Measurements from ENCODE around the gene P2RY4. TPM values are rescaled to one million over a fixed set of nuclear protein-coding genes. Genes with fewer than 3 reads are reported as not detected.

Gene P2RY4
- total and polyA plus RNA-seq, 2 of the 8 experiments (the other 6 are each of a cell fraction or from before 2014, with no cell fraction given) = 0.38 TPM; not detected in 1

DNA sequence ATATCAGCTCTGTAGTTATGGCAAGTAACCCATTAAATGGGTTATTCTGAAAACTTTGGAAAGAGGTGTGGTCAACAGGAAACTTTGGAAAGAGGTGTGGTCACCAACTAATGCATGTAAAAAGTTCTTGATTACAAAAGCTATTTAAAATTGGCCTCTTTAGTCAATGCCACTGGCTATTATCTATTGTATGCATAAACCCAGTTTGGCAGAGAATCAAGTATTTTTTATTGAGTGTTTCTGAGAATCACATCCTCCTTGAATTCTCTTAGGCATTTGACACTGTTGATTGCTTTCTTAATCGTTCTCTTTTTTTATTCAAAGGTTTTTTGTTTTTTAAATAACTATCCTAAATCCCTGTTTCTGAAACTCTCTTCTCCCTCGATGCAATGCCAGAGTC lies 7.5 kb downstream of the P2RY4 start:
- H2BK120ac ChIP-seq (replicated peaks; ENCODE audit: low read depth, low read length) = no peak overlapping the region
- ChIA-PET POLR2A (ENCODE audit: partially characterized antibody) (no interaction called here), CTCF (ENCODE audit: partially characterized antibody) (interaction anchor here (2.4 kb wide), 1 partner anchor 10 kb away, joined by 9 read pairs; no protein-coding TSS in a partner anchor)
- no peaks in the 10 kb centered on the region for H4K20me1 ChIP-seq (replicated peaks in 1 of 2; ENCODE audit: control insufficient read depth in 1 of 2, insufficient read depth in 2 of 2, low read length in 2 of 2)
- H3K79me1 ChIP-seq (ENCODE audit: low read depth, low read length) = no peaks in the 10 kb centered on the region
- H3K18ac ChIP-seq (ENCODE audit: extremely low read depth, low read length) = no peak overlapping the region
- no peak overlapping the region for H3K9ac ChIP-seq (replicated peaks in 1 of 4; ENCODE audit: extremely low read depth in 1 of 4, low read depth in 3 of 4, low read length in 3 of 4)
- H4K5ac ChIP-seq (ENCODE audit: insufficient read length, low read depth, low read length) = no peak overlapping the region
- WGBS, 2 experiments (ENCODE audit: extremely low coverage in 1 of 2, insufficient coverage in 1 of 2, insufficient read length in 1 of 2, insufficient replicate concordance in 2 of 2, low coverage in 1 of 2, low lambda C conversion rate in 2 of 2, missing lambda C conversion rate in 1 of 2) = 72% methylated on average over 2 of the region's 2 CpGs; no CpG with 5 or more reads in 1 of the 2 experiments
- H3K79me2 ChIP-seq (ENCODE audit: control insufficient read depth in 1 of 2, insufficient read depth in 2 of 2, low read length in 2 of 2) = no peaks in the 10 kb centered on the region
- no peak overlapping the region for H4K8ac ChIP-seq (ENCODE audit: extremely low read depth, insufficient read depth, low read length)
- no peak overlapping the region for H4K91ac ChIP-seq (replicated peaks; ENCODE audit: insufficient read length, low read length)
- H3K4me1 ChIP-seq (replicated peaks in 1 of 4; ENCODE audit: control insufficient read depth in 3 of 4, insufficient read depth in 4 of 4, low read length in 3 of 4) = no peaks in the 10 kb centered on the region
- no peak overlapping the region for H2BK20ac ChIP-seq (ENCODE audit: low read length)
- H3K4me2 ChIP-seq (ENCODE audit: insufficient read depth in 1 of 2, low read depth in 2 of 2, low read length in 2 of 2) = no peak overlapping the region
- no peak overlapping the region for H2AK5ac ChIP-seq (ENCODE audit: low read depth, low read length)
- no peaks in the 10 kb centered on the region for H3K23me2 ChIP-seq (ENCODE audit: low read depth, low read length)
- H3K36me3 ChIP-seq (ENCODE audit: control insufficient read depth in 2 of 4, insufficient read depth in 4 of 4, low read length in 3 of 4) = no peaks in the 10 kb centered on the region
- H3K23ac ChIP-seq (ENCODE audit: insufficient read length) = no peak overlapping the region
- no peaks in the 10 kb centered on the region for H3K27me3 ChIP-seq (replicated peaks in 1 of 4; ENCODE audit: control insufficient read depth in 3 of 4, extremely low read depth in 1 of 4, insufficient read depth in 3 of 4, low read length in 3 of 4)
- no peaks in the 10 kb centered on the region for H3K9me3 ChIP-seq (ENCODE audit: insufficient read depth in 2 of 2, low read depth in 1 of 2, low read length in 1 of 2)
- no peak overlapping the region for H3K27ac ChIP-seq (ENCODE audit: low read depth, low read length)
- DNase-seq (ENCODE audit: low read depth in 1 of 2, low spot score in 2 of 2) (no peak), FAIRE-seq (no peak)
- no peak overlapping the region for H2AFZ ChIP-seq (ENCODE audit: low read length)
- H3K56ac ChIP-seq (replicated peaks; ENCODE audit: insufficient read length, low read depth, low read length) = no peak overlapping the region
- no peak overlapping the region for H3K14ac ChIP-seq (ENCODE audit: insufficient read length)
- no peak overlapping the region for H2BK12ac ChIP-seq (ENCODE audit: low read depth, low read length)
- no peak overlapping the region for H2BK15ac ChIP-seq (ENCODE audit: low read length)
- H3K4ac ChIP-seq (replicated peaks; ENCODE audit: insufficient read length, low read depth, low read length) = no peak overlapping the region
- H3K4me3 ChIP-seq (ENCODE audit: extremely low read depth in 1 of 4, insufficient read depth in 2 of 4, low read depth in 3 of 4, low read length in 4 of 4) = no peak overlapping the region
- H2BK5ac ChIP-seq (ENCODE audit: low read depth, low read length) = no peak overlapping the region
- TF ChIP-seq CHD1 (IDR thresholded peaks at IDR 0.05; ENCODE audit: low read depth, low read length) (no peak), PHF8 (conservative IDR thresholded peaks at IDR 0.05; ENCODE audit: low read depth, low read length) (no peak), CHD2 (IDR thresholded peaks at IDR 0.05; ENCODE audit: low read length) (no peak), CEBPB (IDR thresholded peaks at IDR 0.05; ENCODE audit: low read depth, low read length) (no peak), SIRT6 (IDR thresholded peaks at IDR 0.05; ENCODE audit: low read length) (no peak), YY1 (IDR thresholded peaks at IDR 0.05; ENCODE audit: low read depth, low read length) (no peak), NANOG (IDR thresholded peaks at IDR 0.05; ENCODE audit: insufficient read depth, low read depth, low read length, poor library complexity, severe bottlenecking) (no peak), SP4 (IDR thresholded peaks at IDR 0.05; ENCODE audit: low read length) (no peak)
- TF ChIP-seq, protein P1, sequence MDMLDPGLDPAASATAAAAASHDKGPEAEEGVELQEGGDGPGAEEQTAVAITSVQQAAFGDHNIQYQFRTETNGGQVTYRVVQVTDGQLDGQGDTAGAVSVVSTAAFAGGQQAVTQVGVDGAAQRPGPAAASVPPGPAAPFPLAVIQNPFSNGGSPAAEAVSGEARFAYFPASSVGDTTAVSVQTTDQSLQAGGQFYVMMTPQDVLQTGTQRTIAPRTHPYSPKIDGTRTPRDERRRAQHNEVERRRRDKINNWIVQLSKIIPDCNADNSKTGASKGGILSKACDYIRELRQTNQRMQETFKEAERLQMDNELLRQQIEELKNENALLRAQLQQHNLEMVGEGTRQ (IDR thresholded peaks at IDR 0.05; ENCODE audit: low read length) = no peak
- TF ChIP-seq, protein P2, sequence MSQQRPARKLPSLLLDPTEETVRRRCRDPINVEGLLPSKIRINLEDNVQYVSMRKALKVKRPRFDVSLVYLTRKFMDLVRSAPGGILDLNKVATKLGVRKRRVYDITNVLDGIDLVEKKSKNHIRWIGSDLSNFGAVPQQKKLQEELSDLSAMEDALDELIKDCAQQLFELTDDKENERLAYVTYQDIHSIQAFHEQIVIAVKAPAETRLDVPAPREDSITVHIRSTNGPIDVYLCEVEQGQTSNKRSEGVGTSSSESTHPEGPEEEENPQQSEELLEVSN (IDR thresholded peaks at IDR 0.05) = no peak
- TF ChIP-seq, protein P3, sequence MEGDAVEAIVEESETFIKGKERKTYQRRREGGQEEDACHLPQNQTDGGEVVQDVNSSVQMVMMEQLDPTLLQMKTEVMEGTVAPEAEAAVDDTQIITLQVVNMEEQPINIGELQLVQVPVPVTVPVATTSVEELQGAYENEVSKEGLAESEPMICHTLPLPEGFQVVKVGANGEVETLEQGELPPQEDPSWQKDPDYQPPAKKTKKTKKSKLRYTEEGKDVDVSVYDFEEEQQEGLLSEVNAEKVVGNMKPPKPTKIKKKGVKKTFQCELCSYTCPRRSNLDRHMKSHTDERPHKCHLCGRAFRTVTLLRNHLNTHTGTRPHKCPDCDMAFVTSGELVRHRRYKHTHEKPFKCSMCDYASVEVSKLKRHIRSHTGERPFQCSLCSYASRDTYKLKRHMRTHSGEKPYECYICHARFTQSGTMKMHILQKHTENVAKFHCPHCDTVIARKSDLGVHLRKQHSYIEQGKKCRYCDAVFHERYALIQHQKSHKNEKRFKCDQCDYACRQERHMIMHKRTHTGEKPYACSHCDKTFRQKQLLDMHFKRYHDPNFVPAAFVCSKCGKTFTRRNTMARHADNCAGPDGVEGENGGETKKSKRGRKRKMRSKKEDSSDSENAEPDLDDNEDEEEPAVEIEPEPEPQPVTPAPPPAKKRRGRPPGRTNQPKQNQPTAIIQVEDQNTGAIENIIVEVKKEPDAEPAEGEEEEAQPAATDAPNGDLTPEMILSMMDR (IDR thresholded peaks at IDR 0.05; ENCODE audit: control extremely low read depth in 1 of 3, insufficient read depth in 1 of 3, low read depth in 1 of 3, low read length in 3 of 3) = no peak
